WTC11 (cell line): ENCODE measurements around the gene IL17RE. TPM values are rescaled to one million over a fixed set of nuclear protein-coding genes. Genes with fewer than 3 reads are reported as not detected.

Experiments
- ATAC-seq: fragments of 200-7000 bp; cut with Tn5 transposase; 2 replicates; pipeline ENCODE4 v1.10.0; 2021; ENCODE audit warnings: mild to moderate bottlenecking, moderate library complexity
- CTCF ChIA-PET: fragments of 300-600 bp; sonication (Branson Sonifier 250); formaldehyde crosslinking; loops from one replicate; lab custom pipeline; 2021; ENCODE audit warnings: antibody characterized with exemption; lab: Charles Lee
- POLR2A ChIA-PET: fragments of 350-600 bp; sonication (Branson Sonifier 250); formaldehyde crosslinking; loops from one replicate; lab custom pipeline; 2021; ENCODE audit warnings: antibody characterized with exemption; lab: Charles Lee
- DNase-seq: peaks from one replicate; pipeline ENCODE4 v3.0.0; 2021; ENCODE audit warnings: low spot score
- H3K27ac Mint-ChIP-seq: 2 replicates; pipeline ENCODE4 v1.8.0; 2021; ENCODE audit warnings: mixed read lengths
- H3K27me3 Mint-ChIP-seq: 2 replicates; pipeline ENCODE4 v1.8.0; 2021; ENCODE audit warnings: low read depth, mild to moderate bottlenecking, moderate library complexity, mixed read lengths
- H3K36me3 Mint-ChIP-seq: 2 replicates; pipeline ENCODE4 v1.8.0; 2021; ENCODE audit warnings: mixed read lengths
- H3K4me1 Mint-ChIP-seq: 2 replicates; pipeline ENCODE4 v1.8.0; 2022; ENCODE audit warnings: mixed read lengths
- H3K4me3 Mint-ChIP-seq: 2 replicates; pipeline ENCODE4 v1.8.0; 2021; ENCODE audit warnings: mild to moderate bottlenecking, moderate library complexity, mixed read lengths
- H3K9me3 Mint-ChIP-seq: 2 replicates; pipeline ENCODE4 v1.8.0; 2021; ENCODE audit warnings: mixed read lengths
- E2F1 ChIP-seq: sonication (generic); formaldehyde crosslinking; IDR thresholded peaks from 2 replicates; pipeline ENCODE4 v1.8.0; 2022; ENCODE audit warnings: mild to moderate bottlenecking, missing genetic modification reagents
- E2F4 ChIP-seq: sonication (generic); formaldehyde crosslinking; IDR thresholded peaks from 2 replicates; pipeline ENCODE4 v1.8.1; 2022; ENCODE audit warnings: low read depth, mild to moderate bottlenecking, moderate library complexity, missing genetic modification reagents, borderline replicate concordance
- E2F5 ChIP-seq: sonication (generic); formaldehyde crosslinking; IDR thresholded peaks from 2 replicates; pipeline ENCODE4 v1.8.1; 2022; ENCODE audit warnings: mild to moderate bottlenecking, moderate library complexity, missing genetic modification reagents
- ELF4 ChIP-seq: sonication (generic); formaldehyde crosslinking; IDR thresholded peaks from 2 replicates; pipeline ENCODE4 v1.8.1; 2022; ENCODE audit warnings: low read depth, mild to moderate bottlenecking, moderate library complexity, missing genetic modification reagents
- ESRRA ChIP-seq: sonication (generic); formaldehyde crosslinking; IDR thresholded peaks from 2 replicates; pipeline ENCODE4 v1.8.1; 2022; ENCODE audit warnings: mild to moderate bottlenecking, missing genetic modification reagents, borderline replicate concordance
- FOXK1 ChIP-seq: sonication (generic); formaldehyde crosslinking; IDR thresholded peaks from 2 replicates; pipeline ENCODE4 v1.8.0; 2022; ENCODE audit warnings: mild to moderate bottlenecking, moderate library complexity, missing genetic modification reagents
- FOXP4 ChIP-seq: sonication (generic); formaldehyde crosslinking; IDR thresholded peaks from 2 replicates; pipeline ENCODE4 v1.8.0; 2022; ENCODE audit warnings: mild to moderate bottlenecking, missing genetic modification reagents
- KAT7 ChIP-seq: sonication (generic); formaldehyde crosslinking; IDR thresholded peaks from 2 replicates; pipeline ENCODE4 v1.8.1; 2023; ENCODE audit warnings: missing genetic modification reagents, mild to moderate bottlenecking, borderline replicate concordance
- MYBL2 ChIP-seq: sonication (generic); formaldehyde crosslinking; IDR thresholded peaks from 2 replicates; pipeline ENCODE4 v1.8.1; 2023; ENCODE audit warnings: mild to moderate bottlenecking, moderate library complexity, missing genetic modification reagents
- NFYB ChIP-seq: sonication (generic); formaldehyde crosslinking; conservative IDR thresholded peaks from 2 replicates; pipeline ENCODE4 v1.8.0; 2022; ENCODE audit warnings: low read depth, missing genetic modification reagents
- NR3C1 ChIP-seq: sonication (generic); formaldehyde crosslinking; conservative IDR thresholded peaks from 2 replicates; pipeline ENCODE4 v1.8.1; 2023; ENCODE audit warnings: low read depth, mild to moderate bottlenecking, missing genetic modification reagents
- PRDM15 ChIP-seq: sonication (generic); formaldehyde crosslinking; IDR thresholded peaks from 2 replicates; pipeline ENCODE4 v1.8.0; 2022; ENCODE audit warnings: missing genetic modification reagents
- PREB ChIP-seq: sonication (generic); formaldehyde crosslinking; IDR thresholded peaks from 2 replicates; pipeline ENCODE4 v1.8.1; 2022; ENCODE audit warnings: mild to moderate bottlenecking, missing genetic modification reagents, moderate library complexity, borderline replicate concordance
- SMAD3 ChIP-seq: sonication (generic); formaldehyde crosslinking; IDR thresholded peaks from 2 replicates; pipeline ENCODE4 v1.8.0; 2022; ENCODE audit warnings: missing genetic modification reagents, mild to moderate bottlenecking, borderline replicate concordance
- SP1 ChIP-seq: sonication (generic); formaldehyde crosslinking; conservative IDR thresholded peaks from 2 replicates; pipeline ENCODE4 v1.8.1; 2022; ENCODE audit warnings: missing genetic modification reagents
- TEAD1 ChIP-seq: sonication (generic); formaldehyde crosslinking; IDR thresholded peaks from 2 replicates; pipeline ENCODE4 v1.8.0; 2022; ENCODE audit warnings: mild to moderate bottlenecking, missing genetic modification reagents
- TEAD4 ChIP-seq: sonication (generic); formaldehyde crosslinking; IDR thresholded peaks from 2 replicates; pipeline ENCODE4 v1.8.0; 2022; ENCODE audit warnings: mild to moderate bottlenecking, missing genetic modification reagents
- ZBTB43 ChIP-seq: sonication (generic); formaldehyde crosslinking; IDR thresholded peaks from 2 replicates; pipeline ENCODE4 v1.8.1; 2023; ENCODE audit warnings: mild to moderate bottlenecking, missing genetic modification reagents
- ZNF281 ChIP-seq: sonication (generic); formaldehyde crosslinking; IDR thresholded peaks from 2 replicates; pipeline ENCODE4 v1.8.0; 2023; ENCODE audit warnings: mild to moderate bottlenecking, missing genetic modification reagents
- total RNA-seq: library from RNA; stranded (reverse); gene quantifications from 3 replicates; pipeline ENCODE4 v1.2.3, GENCODE V29; 2021

IL17RE gene
- total RNA-seq, 1 experiment from 2014 or later = 4.2 TPM

- ChIA-PET CTCF (interaction anchor here (0.6 to 2.5 kb wide), 10 partner anchors 9 to 70 kb away, joined by 3 to 17 read pairs (median 5); partner anchors contain the start of genes CRELD1 and PRRT3), POLR2A (interaction anchor here (0.7 to 3.0 kb wide), 5 partner anchors 13 to 123 kb away, joined by 3 to 16 read pairs (median 5); partner anchors contain the start of genes ARPC4, CRELD1, IL17RE and PRRT3)
- peak; percentile 20 for ATAC-seq
- TF ChIP-seq FOXP4 (CRISPR knock-in tag) (peak; percentile 97), TEAD1 (0 out of 2 replicates have a peak, but pooled peaks have one; percentile 53), KAT7 (CRISPR knock-in tag) (0 out of 2 replicates have a peak, but pooled peaks have one; percentile 60), ESRRA (CRISPR knock-in tag) (peak; percentile 12; the same call in 1 of the 2 replicates), E2F1 (CRISPR knock-in tag) (no peak; the same call in 1 of the 2 replicates), SP1 (CRISPR knock-in tag) (peak; percentile 61; the same call in 1 of the 2 replicates), PRDM15 (CRISPR knock-in tag) (peak; percentile 31), E2F5 (CRISPR knock-in tag) (peak; percentile 68; the same call in 1 of the 2 replicates), NR3C1 (CRISPR knock-in tag) (no peak), ZNF281 (CRISPR knock-in tag) (0 out of 2 replicates have a peak, but pooled peaks have one; percentile 59), PREB (CRISPR knock-in tag) (0 out of 2 replicates have a peak, but pooled peaks have one; percentile 24), TEAD4 (CRISPR knock-in tag) (0 out of 2 replicates have a peak, but pooled peaks have one; percentile 26), E2F4 (CRISPR knock-in tag) (peak; percentile 83), NFYB (CRISPR knock-in tag) (peak; percentile 45; the same call in 1 of the 2 replicates), SMAD3 (peak; percentile 63; the same call in 1 of the 2 replicates), FOXK1 (CRISPR knock-in tag) (peak; percentile 91), ZBTB43 (CRISPR knock-in tag) (peak; percentile 60; the same call in 1 of the 2 replicates), MYBL2 (CRISPR knock-in tag) (no peak), ELF4 (CRISPR knock-in tag) (0 out of 2 replicates have a peak, but pooled peaks have one; percentile 61)
Measured at GRCh38 chr3:9915254-9916141, 12.8 kb downstream of the IL17RE start.

More at GRCh38 chr3:9915254-9916141, 12.8 kb downstream of the IL17RE start:
- Mint-ChIP-seq H3K27me3 (peaks cover 3% of the 10 kb centered on the region; the same call in 1 of the 2 replicates), H3K4me3 (peak overlapping the region; percentile 73), H3K9me3 (no peaks in the 10 kb centered on the region), H3K27ac (no peak overlapping the region), H3K36me3 (no peaks in the 10 kb centered on the region), H3K4me1 (peaks cover 18% of the 10 kb centered on the region)
- DNase-seq = peak; percentile 68
